IMR-90 (cell line): Measurements from ENCODE around the gene OTOG. TPM values are rescaled to one million over a fixed set of nuclear protein-coding genes. Genes with fewer than 3 reads are reported as not detected.

Experiments used
- ATAC-seq: fragments of 200-7000 bp; cut with Tn5 transposase; 2 replicates; pipeline ENCODE4 v1.9.1; 2020; ENCODE audit warnings: low read depth, mild to moderate bottlenecking, moderate library complexity
- BruUV-seq: library from RNA; stranded (reverse); fragments of 400-500 nt; replicated peaks from 2 replicates; lab custom pipeline; 2021; lab: Mats Ljungman, UMichigan
- CTCF ChIA-PET: fragments of 300-600 bp; formaldehyde crosslinking; extraction: SDS; loops from one replicate; lab custom pipeline; 2021; ENCODE audit warnings: antibody characterized with exemption; lab: Yijun Ruan, JAX
- POLR2A ChIA-PET: fragments of 300-600 bp; sonication (Branson Sonifier 250); formaldehyde crosslinking; loops from one replicate; lab custom pipeline; 2022; ENCODE audit warnings: antibody characterized with exemption; ENCODE audit not compliant: unreplicated experiment; lab: Charles Lee
- DNase-seq: peaks from one replicate; pipeline ENCODE4 v3.0.0; 2013
- H2AFZ ChIP-seq: replicated peaks from 2 replicates; pipeline ENCODE3; 2013; ENCODE audit warnings: low read length, mild to moderate bottlenecking; ENCODE audit not compliant: poor library complexity
- H2AK5ac ChIP-seq: 2 replicates; pipeline ENCODE4 v1.6.1; 2013; ENCODE audit warnings: low read depth, low read length, inconsistent platforms
- H2AK9ac ChIP-seq: replicated peaks from 2 replicates; pipeline ENCODE3; 2013; ENCODE audit warnings: mild to moderate bottlenecking, low read depth, low read length, moderate library complexity; ENCODE audit not compliant: poor library complexity
- H2BK120ac ChIP-seq: 2 replicates; pipeline ENCODE4 v1.6.1; 2013; ENCODE audit warnings: low read depth, low read length, inconsistent platforms
- H2BK15ac ChIP-seq: 3 replicates; pipeline ENCODE4 v1.6.1; 2013; ENCODE audit warnings: low read depth, low read length, inconsistent platforms
- H2BK20ac ChIP-seq: 2 replicates; pipeline ENCODE4 v1.6.1; 2013; ENCODE audit warnings: low read depth, mild to moderate bottlenecking, inconsistent platforms, low read length, moderate library complexity
- H2BK5ac ChIP-seq: 2 replicates; pipeline ENCODE4 v1.6.1; 2013; ENCODE audit warnings: mild to moderate bottlenecking, low read depth, low read length, inconsistent platforms; ENCODE audit not compliant: poor library complexity, severe bottlenecking
- H3K14ac ChIP-seq: replicated peaks from 2 replicates; pipeline ENCODE4 v1.6.1; 2013; ENCODE audit warnings: low read depth, low read length, inconsistent platforms
- H3K18ac ChIP-seq: 2 replicates; pipeline ENCODE4 v1.6.1; 2013; ENCODE audit warnings: low read depth, low read length, control low read depth
- H3K23ac ChIP-seq: 2 replicates; pipeline ENCODE4 v1.6.1; 2013; ENCODE audit warnings: low read depth, low read length, inconsistent platforms
- H3K27ac ChIP-seq: 2 replicates; pipeline ENCODE4 v1.5.1; 2013; ENCODE audit warnings: mild to moderate bottlenecking, control low read depth, low read length; ENCODE audit not compliant: insufficient read depth
- H3K27me3 ChIP-seq: 2 replicates; pipeline ENCODE4 v1.6.1; 2013; ENCODE audit warnings: low read length; ENCODE audit not compliant: control insufficient read depth, insufficient read depth
- H3K36me3 ChIP-seq: 2 replicates; pipeline ENCODE4 v1.6.1; 2013; ENCODE audit warnings: low read length, mixed read lengths; ENCODE audit not compliant: control insufficient read depth, insufficient read depth
- H3K4ac ChIP-seq: 2 replicates; pipeline ENCODE4 v1.6.1; 2013; ENCODE audit warnings: low read depth, low read length, inconsistent platforms
- H3K4me1 ChIP-seq: 2 replicates; pipeline ENCODE4 v1.6.1; 2013; ENCODE audit warnings: low read length, mixed read lengths; ENCODE audit not compliant: control insufficient read depth, insufficient read depth
- H3K4me2 ChIP-seq: 2 replicates; pipeline ENCODE4 v1.6.1; 2013; ENCODE audit warnings: low read depth, mild to moderate bottlenecking, control low read depth, low read length, moderate library complexity
- H3K4me3 ChIP-seq: 2 replicates; pipeline ENCODE4 v1.5.1; 2013; ENCODE audit warnings: low read depth, mild to moderate bottlenecking, control low read depth, low read length, moderate library complexity; ENCODE audit not compliant: insufficient read depth
- H3K56ac ChIP-seq: 2 replicates; pipeline ENCODE4 v1.6.1; 2013; ENCODE audit warnings: low read length, inconsistent platforms; ENCODE audit not compliant: insufficient read depth; ENCODE audit errors: extremely low read depth
- H3K79me1 ChIP-seq, 2 experiments: 2 replicates each; pipeline ENCODE4 v1.6.1; 2013; ENCODE audit warnings: low read length in 2 of 2, inconsistent platforms in 1 of 2, low read depth in 1 of 2
- H3K9ac ChIP-seq: 2 replicates; pipeline ENCODE4 v1.6.1; 2013; ENCODE audit warnings: low read depth, low read length, control low read depth
- H3K9me1 ChIP-seq: 2 replicates; pipeline ENCODE4 v1.6.1; 2013; ENCODE audit warnings: low read length, inconsistent platforms; ENCODE audit not compliant: insufficient read depth
- H3K9me3 ChIP-seq: 2 replicates; pipeline ENCODE4 v1.6.1; 2013; ENCODE audit warnings: low read length; ENCODE audit not compliant: control insufficient read depth, insufficient read depth
- H4K20me1 ChIP-seq: 2 replicates; pipeline ENCODE4 v1.6.1; 2013; ENCODE audit warnings: low read length, inconsistent platforms; ENCODE audit not compliant: insufficient read depth
- H4K5ac ChIP-seq: 2 replicates; pipeline ENCODE4 v1.6.1; 2013; ENCODE audit warnings: mild to moderate bottlenecking, low read depth, low read length, control low read depth
- H4K8ac ChIP-seq, 2 experiments: 2 replicates each; pipeline ENCODE4 v1.6.1; 2013; ENCODE audit warnings: low read depth in 2 of 2, low read length in 2 of 2, control low read depth in 1 of 2, inconsistent platforms in 1 of 2
- H4K91ac ChIP-seq: 2 replicates; pipeline ENCODE4 v1.6.1; 2013; ENCODE audit warnings: low read depth, low read length, inconsistent platforms; ENCODE audit not compliant: insufficient read depth
- BHLHE40 ChIP-seq: fragments of 150-350 bp; IDR thresholded peaks from 2 replicates; pipeline ENCODE4 v1.6.1; 2016; ENCODE audit warnings: mild to moderate bottlenecking, low read depth, low read length
- CEBPB ChIP-seq: IDR thresholded peaks from 2 replicates; pipeline ENCODE4 v1.6.1; 2012; ENCODE audit warnings: low read depth, low read length, improper control_type of control experiment
- CHD1 ChIP-seq: IDR thresholded peaks from 2 replicates; pipeline ENCODE4 v1.6.1; 2012; ENCODE audit warnings: low read depth, low read length, improper control_type of control experiment
- CTCF ChIP-seq: conservative IDR thresholded peaks from 2 replicates; pipeline ENCODE4 v1.5.1; 2012; ENCODE audit warnings: mild to moderate bottlenecking, low read depth, low read length, improper control_type of control experiment
- ELK1 ChIP-seq: fragments of 150-350 bp; IDR thresholded peaks from 2 replicates; pipeline ENCODE4 v1.6.1; 2016; ENCODE audit warnings: low read depth, mild to moderate bottlenecking, low read length, moderate library complexity, borderline replicate concordance
- FOS ChIP-seq: fragments of 150-350 bp; IDR thresholded peaks from 2 replicates; pipeline ENCODE4 v1.6.1; 2016; ENCODE audit warnings: low read depth, low read length
- MAFK ChIP-seq: IDR thresholded peaks from 2 replicates; pipeline ENCODE4 v1.6.1; 2012; ENCODE audit warnings: low read depth, low read length, improper control_type of control experiment
- MAZ ChIP-seq: IDR thresholded peaks from 2 replicates; pipeline ENCODE4 v1.6.1; 2012; ENCODE audit warnings: low read depth, mild to moderate bottlenecking, low read length, improper control_type of control experiment, moderate library complexity, borderline replicate concordance
- NFE2L2 ChIP-seq: fragments of 150-350 bp; IDR thresholded peaks from 2 replicates; pipeline ENCODE4 v1.6.1; 2016; ENCODE audit warnings: low read depth, mild to moderate bottlenecking, low read length
- POLR2A ChIP-seq: IDR thresholded peaks from 2 replicates; pipeline ENCODE4 v1.6.1; 2012; ENCODE audit warnings: mild to moderate bottlenecking, low read depth, low read length
- RAD21 ChIP-seq: IDR thresholded peaks from 2 replicates; pipeline ENCODE4 v1.6.1; 2012; ENCODE audit warnings: low read length, improper control_type of control experiment
- RCOR1 ChIP-seq: IDR thresholded peaks from 2 replicates; pipeline ENCODE4 v1.6.1; 2012; ENCODE audit warnings: mild to moderate bottlenecking, low read length, improper control_type of control experiment; ENCODE audit not compliant: insufficient replicate concordance
- RFX5 ChIP-seq: IDR thresholded peaks from 2 replicates; pipeline ENCODE4 v1.8.0; 2012; ENCODE audit warnings: low read depth, mild to moderate bottlenecking, low read length, moderate library complexity
- SMC3 ChIP-seq: fragments of 150-350 bp; IDR thresholded peaks from 2 replicates; pipeline ENCODE4 v1.6.1; 2016; ENCODE audit warnings: low read depth, mild to moderate bottlenecking, antibody characterized with exemption, low read length, moderate library complexity
- USF2 ChIP-seq: fragments of 150-350 bp; IDR thresholded peaks from 2 replicates; pipeline ENCODE4 v1.6.1; 2017; ENCODE audit warnings: mild to moderate bottlenecking, antibody characterized with exemption, low read length, low read depth
- WGBS, 2 experiments: methylation state at CpG; one replicate each; pipeline versions ENCODE4 v1.1.5 to v1.1.7; 2013; ENCODE audit warnings: missing lambda C conversion rate in 2 of 2; ENCODE audit not compliant: insufficient read length in 1 of 2; ENCODE audit errors: extremely low coverage in 2 of 2; 5-methylcytosine and 5-hydroxymethylcytosine counted together
- dilution Hi-C: fragments of 300-500 bp; cut with HindIII; formaldehyde crosslinking; loops from one replicate; pipeline ENCODE4 v1.14.3; 2018; ENCODE audit warnings: low sequenced_read_pairs; ENCODE audit not compliant: unreplicated experiment
- in situ Hi-C: fragments of 300-500 bp; cut with MboI; formaldehyde crosslinking; loops from 3 replicates; pipeline ENCODE4 v1.14.3; 2019; ENCODE audit warnings: low sequenced_read_pairs, inconsistent platforms, mixed read lengths
- intact Hi-C: fragments of 100-400 bp; cut with micrococcal nuclease; formaldehyde crosslinking; loops from 2 replicates; pipeline ENCODE4 v1.10.0; 2022
- polyA plus RNA-seq, 3 experiments: library from polyadenylated mRNA; depleted of rRNA; stranded (reverse); fragments of >200 nt; gene quantifications; 2 replicates each; pipeline ENCODE4 v1.2.3, GENCODE V29; 2012; ENCODE audit warnings: low replicate concordance in 1 of 3
- total RNA-seq: library from RNA; depleted of rRNA; stranded (reverse); fragments of >200 nt; gene quantifications from 2 replicates; pipeline ENCODE4 v1.2.3, GENCODE V29; 2012

Gene OTOG
- total and polyA plus RNA-seq, 2 of the 4 experiments (the other 2 are of a cell fraction), result not detected

- H2AFZ ChIP-seq, result no peak overlapping the region
- H2BK15ac ChIP-seq, result no peak overlapping the region
- no peak overlapping the region for H3K18ac ChIP-seq
- H3K9me1 ChIP-seq, result no peaks in the 10 kb centered on the region
- H4K91ac ChIP-seq, result no peak overlapping the region
- intact Hi-C loops (no loop called here), dilution Hi-C loops (no loop called here), in situ Hi-C loops (no loop called here)
- TF ChIP-seq BHLHE40, result no peak
- no peak for TF ChIP-seq USF2
- no peak for TF ChIP-seq ELK1
- no peak for TF ChIP-seq SMC3
- no peak for TF ChIP-seq RFX5
- no peak for TF ChIP-seq NFE2L2
- TF ChIP-seq CHD1, result no peak
- TF ChIP-seq CTCF, result no peak
- TF ChIP-seq CEBPB, result no peak
- no peak for TF ChIP-seq MAFK
- TF ChIP-seq POLR2A, result no peak
- TF ChIP-seq RCOR1, result no peak
- TF ChIP-seq RAD21, result no peak
- TF ChIP-seq MAZ, result no peak
- no peak for TF ChIP-seq FOS
- H3K79me1 ChIP-seq, result no peaks in the 10 kb centered on the region
- H3K4ac ChIP-seq, result no peak overlapping the region
- no peaks in the 10 kb centered on the region for H4K20me1 ChIP-seq
- H2AK5ac ChIP-seq, result no peak overlapping the region
- CTCF ChIA-PET, result no interaction called here
- BruUV-seq, result no TSS peak
- H3K23ac ChIP-seq, result no peak overlapping the region
- H3K9ac ChIP-seq, result no peak overlapping the region
- no peak overlapping the region for H3K4me2 ChIP-seq
- H3K4me1 ChIP-seq, result no peaks in the 10 kb centered on the region
- H3K9me3 ChIP-seq, result no peaks in the 10 kb centered on the region
- ATAC-seq (no peak), DNase-seq (no peak)
- no peak overlapping the region for H3K56ac ChIP-seq
- H2BK20ac ChIP-seq, result no peak overlapping the region
- no peak overlapping the region for H2BK120ac ChIP-seq
- no CpG with 5 or more reads among the region's 4 CpGs for WGBS, 2 experiments
- H2AK9ac ChIP-seq, result no peak overlapping the region
- H3K4me3 ChIP-seq, result no peak overlapping the region
- no peaks in the 10 kb centered on the region; the same call in 1 of the 2 replicates for H3K27me3 ChIP-seq
- H4K5ac ChIP-seq, result no peak overlapping the region
- H3K27ac ChIP-seq, result no peak overlapping the region
- no peak overlapping the region for H4K8ac ChIP-seq
- no peak overlapping the region for H2BK5ac ChIP-seq
- no peak overlapping the region for H3K14ac ChIP-seq
- POLR2A ChIA-PET, result no interaction called here
- H3K36me3 ChIP-seq, result no peaks in the 10 kb centered on the region
Observed at GRCh38 chr11:17561111-17561415, 14.0 kb downstream of the OTOG start.
